HepG2 (cell line): ENCODE results near the gene SUPT6H. TPM values are rescaled to one million over a fixed set of nuclear protein-coding genes. Genes with fewer than 3 reads are reported as not detected.

Experiments
- ATAC-seq: fragments of 200-7000 bp; cut with Tn5 transposase; 3 replicates; pipeline ENCODE4 v1.9.1; 2020; ENCODE audit warnings: mild to moderate bottlenecking, moderate library complexity
- BruUV-seq: library from RNA; stranded (reverse); fragments of 400-500 nt; replicated peaks from 2 replicates; lab custom pipeline; 2021; lab: Mats Ljungman, UMichigan
- CTCF ChIA-PET: fragments of 300-600 bp; formaldehyde crosslinking; extraction: SDS; loops from one replicate; lab custom pipeline; 2021; ENCODE audit warnings: low total read pairs, inconsistent platforms, low intra/inter-chr PET ratio; lab: Yijun Ruan, JAX
- POLR2A ChIA-PET: fragments of 350-600 bp; sonication (Branson Sonifier 250); formaldehyde crosslinking; loops from one replicate; lab custom pipeline; 2020; ENCODE audit warnings: antibody characterized with exemption, inconsistent platforms; lab: Yijun Ruan, JAX
- DNase-seq: peaks from one replicate; pipeline ENCODE4 v3.0.0-alpha.2; 2015; ENCODE audit warnings: low spot score
- FAIRE-seq: peaks from 3 replicates; lab custom pipeline; 2011; peaks lifted over from hg19 to GRCh38; lab: Jason Lieb, UNC
- H2AFZ ChIP-seq: one replicate; pipeline ENCODE4 v1.6.1; 2011; ENCODE audit warnings: low read length, inconsistent platforms
- H3K27ac ChIP-seq: fragments of 300-600 bp; 3 replicates; pipeline ENCODE4 v1.8.0; 2011; ENCODE audit warnings: mixed run types, mild to moderate bottlenecking, mixed read lengths, low read length, inconsistent platforms; ENCODE audit not compliant: insufficient read depth; ENCODE audit errors: extremely low read length
- H3K27me3 ChIP-seq, 2 experiments: fragments of 200-600 bp in 1 of 2; 2 replicates in 1 of 2; 3 replicates in 1 of 2; pipeline versions ENCODE4 v1.6.0 to v1.8.0; 2011; ENCODE audit warnings: low read length in 2 of 2, mild to moderate bottlenecking in 2 of 2, moderate library complexity in 2 of 2, inconsistent platforms in 1 of 2; ENCODE audit not compliant: insufficient read depth in 2 of 2, control insufficient read depth in 1 of 2
- H3K36me3 ChIP-seq, 2 experiments: fragments of 200-600 bp in 1 of 2; replicated peaks in 1 of 2; 2 replicates in 1 of 2; 3 replicates in 1 of 2; pipeline versions ENCODE4 v1.5.1 to v1.8.0; 2011; ENCODE audit warnings: low read length in 2 of 2, inconsistent platforms in 1 of 2; ENCODE audit not compliant: insufficient read depth in 2 of 2, control insufficient read depth in 1 of 2
- H3K4me1 ChIP-seq: 2 replicates; pipeline ENCODE4 v1.5.1; 2012; ENCODE audit warnings: low read length, inconsistent platforms; ENCODE audit not compliant: insufficient read depth
- H3K4me2 ChIP-seq: 2 replicates; pipeline ENCODE4 v1.6.0; 2011; ENCODE audit warnings: low read depth, low read length, inconsistent platforms
- H3K4me3 ChIP-seq, 3 experiments: fragments of 200-600 bp in 1 of 3; sonication (generic), shearing (Covaris generic) in 1 of 3; replicated peaks in 1 of 3; 2 replicates each; pipeline ENCODE4 v1.5.1; 2011 to 2016; ENCODE audit warnings: low read length in 3 of 3, inconsistent platforms in 2 of 3, low read depth in 2 of 3, mild to moderate bottlenecking in 2 of 3, control low read depth in 1 of 3, mixed read lengths in 1 of 3; ENCODE audit not compliant: insufficient read depth in 1 of 3
- H3K79me2 ChIP-seq: one replicate; pipeline ENCODE4 v1.6.1; 2011; ENCODE audit warnings: low read length, inconsistent platforms; ENCODE audit not compliant: insufficient read depth
- H3K9ac ChIP-seq: 2 replicates; pipeline ENCODE4 v1.6.0; 2011; ENCODE audit warnings: mild to moderate bottlenecking, low read depth, low read length, inconsistent platforms; ENCODE audit not compliant: insufficient read depth
- H3K9me3 ChIP-seq: 2 replicates; pipeline ENCODE4 v1.5.1; 2012; ENCODE audit warnings: mild to moderate bottlenecking, low read length
- H4K20me1 ChIP-seq: 2 replicates; pipeline ENCODE4 v1.6.0; 2011; ENCODE audit warnings: inconsistent platforms, mild to moderate bottlenecking, low read length, moderate library complexity; ENCODE audit not compliant: insufficient read depth
- ADNP ChIP-seq: sonication (generic); formaldehyde crosslinking; IDR thresholded peaks from 2 replicates; pipeline ENCODE4 v1.4.0; 2020; ENCODE audit warnings: missing genetic modification reagents
- BCL3 ChIP-seq: sonication (generic); formaldehyde crosslinking; IDR thresholded peaks from 2 replicates; pipeline ENCODE4 v1.5.1; 2020; ENCODE audit warnings: mild to moderate bottlenecking, missing genetic modification reagents, moderate library complexity
- HMG20B ChIP-seq: conservative IDR thresholded peaks from 2 replicates; pipeline ENCODE4 v1.6.1; 2016; ENCODE audit warnings: missing genetic modification reagents, missing compliant biosample characterization
- NAIF1 ChIP-seq: sonication (generic); formaldehyde crosslinking; IDR thresholded peaks from 2 replicates; pipeline ENCODE4 v1.5.0; 2020; ENCODE audit warnings: mild to moderate bottlenecking, missing genetic modification reagents, borderline replicate concordance
- PHF5A ChIP-seq: IDR thresholded peaks from one replicate; pipeline ENCODE4 v1.6.1; 2018; ENCODE audit warnings: low read depth, missing genetic modification reagents; ENCODE audit not compliant: unreplicated experiment
- REPIN1 ChIP-seq: sonication (generic); formaldehyde crosslinking; IDR thresholded peaks from 2 replicates; pipeline ENCODE4 v1.8.0; 2022; ENCODE audit warnings: missing genetic modification reagents, low read depth, mild to moderate bottlenecking, borderline replicate concordance
- SRSF9 ChIP-seq: fragments of 200-400 bp; formaldehyde crosslinking; IDR thresholded peaks from 2 replicates; pipeline ENCODE4 v1.6.1; 2018; ENCODE audit warnings: borderline replicate concordance, mild to moderate bottlenecking, low read depth, low read length; ENCODE audit not compliant: insufficient read depth, poor library complexity, severe bottlenecking
- ZFYVE20 ChIP-seq: sonication (generic); formaldehyde crosslinking; IDR thresholded peaks from 2 replicates; pipeline ENCODE4 v1.8.0; 2023; ENCODE audit warnings: low read depth, mild to moderate bottlenecking, moderate library complexity, missing genetic modification reagents, borderline replicate concordance
- ZNF101 ChIP-seq: sonication (generic); formaldehyde crosslinking; IDR thresholded peaks from 2 replicates; pipeline ENCODE4 v1.4.0; 2020; ENCODE audit warnings: mild to moderate bottlenecking, low read depth, missing genetic modification reagents, borderline replicate concordance
- ZNF598 ChIP-seq: sonication (generic); formaldehyde crosslinking; IDR thresholded peaks from 2 replicates; pipeline ENCODE4 v1.5.1; 2020; ENCODE audit warnings: mild to moderate bottlenecking, missing genetic modification reagents, borderline replicate concordance
- ZSCAN21 ChIP-seq: sonication (generic); formaldehyde crosslinking; IDR thresholded peaks from 2 replicates; pipeline ENCODE4 v1.8.0; 2022; ENCODE audit warnings: mild to moderate bottlenecking, missing genetic modification reagents, moderate library complexity, borderline replicate concordance
- WGBS: methylation state at CpG from one replicate; pipeline ENCODE4 v1.1.6; 2017; ENCODE audit warnings: low lambda C conversion rate; 5-methylcytosine and 5-hydroxymethylcytosine counted together
- in situ Hi-C: cut with HindIII; loops from 2 replicates; pipeline ENCODE4 v1.10.0; 2017; ENCODE audit warnings: low pct_unique_long_range_greater_than_20kb; ENCODE audit not compliant: extremely low pct_ligation_motif_present
- intact Hi-C: fragments of 100-400 bp; cut with micrococcal nuclease; formaldehyde crosslinking; loops from one replicate; pipeline ENCODE4 v1.10.0; 2022; ENCODE audit not compliant: unreplicated experiment
- polyA plus RNA-seq, 8 experiments: library from polyadenylated mRNA; depleted of rRNA in 3 of 8; stranded (reverse) in 7 of 8; unstranded in 1 of 8; fragments of >200 nt; fragmentation: Illumina TruSeq in 4 of 8; extraction: Trizol in 4 of 8; gene quantifications; 2 replicates each; pipeline versions ENCODE4 v1.2.1 to v1.2.3, GENCODE V29; 2011 to 2016; ENCODE audit warnings: low read depth in 4 of 8, missing spikeins in 1 of 8, mixed read lengths in 1 of 8; ENCODE audit not compliant: insufficient read depth in 1 of 8
- total RNA-seq, 5 experiments: library from RNA; depleted of rRNA; stranded (reverse); fragments of >200 nt; fragmentation: Illumina TruSeq; extraction: Trizol; gene quantifications; 2 replicates each; pipeline ENCODE4 v1.2.3, GENCODE V29; 2016; ENCODE audit warnings: low read depth in 1 of 5
- TF ChIP-seq, protein P1 (sequence below): sonication (generic); formaldehyde crosslinking; IDR thresholded peaks from 2 replicates; pipeline ENCODE4 v1.9.0; 2021; ENCODE audit warnings: missing genetic modification reagents, borderline replicate concordance

The SUPT6H gene
- total and polyA plus RNA-seq, 2 of the 13 experiments (the other 11 are each of a cell fraction or from before 2014, with no cell fraction given): 32.7 to 39.9 TPM

DNA sequence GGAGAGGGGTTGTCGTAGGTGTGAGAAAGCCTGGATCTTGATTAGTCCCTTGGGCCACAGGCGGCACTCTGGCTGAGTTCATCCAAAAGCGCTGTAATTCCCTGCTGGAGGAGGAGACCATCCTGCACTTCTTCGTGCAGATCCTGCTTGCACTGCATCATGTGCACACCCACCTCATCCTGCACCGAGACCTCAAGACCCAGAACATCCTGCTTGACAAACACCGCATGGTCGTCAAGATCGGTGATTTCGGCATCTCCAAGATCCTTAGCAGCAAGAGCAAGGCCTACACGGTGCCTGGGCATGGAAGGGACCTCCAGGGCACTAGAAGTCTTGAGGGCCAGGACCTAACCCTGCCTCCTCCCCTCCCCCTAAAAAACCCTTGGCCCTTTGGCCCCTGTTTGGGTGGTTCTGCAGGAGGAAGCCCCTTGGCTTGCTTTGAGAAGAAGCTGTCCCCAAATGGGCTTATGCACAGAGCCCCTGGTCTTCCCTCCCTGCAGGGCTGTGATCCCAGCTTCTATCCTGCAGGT, 72.8 kb downstream of the SUPT6H start:
- in situ Hi-C loops (loop anchor here (25.0 kb wide), 1 partner anchor 378 kb away; no protein-coding TSS in a partner anchor), intact Hi-C loops (no loop called here)
- Histone ChIP-seq H3K27ac (no peak overlapping the region), H3K79me2 (no peaks in the 10 kb centered on the region), H2AFZ (no peak overlapping the region), H3K36me3 (peaks cover 0 to 11% of the 10 kb centered on the region in 2 experiments; a peak in 2 of 5 replicates), H3K4me2 (no peak overlapping the region), H3K4me3 (no peak overlapping the region), H3K9ac (no peak overlapping the region), H3K4me1 (peaks cover 2% of the 10 kb centered on the region), H4K20me1 (no peaks in the 10 kb centered on the region), H3K9me3 (no peaks in the 10 kb centered on the region), H3K27me3 (no peaks in the 10 kb centered on the region)
- CTCF ChIA-PET: no interaction called here
- FAIRE-seq (no peak), DNase-seq (no peak), ATAC-seq (no peak; the same call in 2 of the 3 replicates)
- WGBS: 88% methylated on average over 9 of the region's 10 CpGs
- TF ChIP-seq ZFYVE20 (CRISPR knock-in tag) (no peak), HMG20B (no peak), ADNP (CRISPR knock-in tag) (no peak), PHF5A (CRISPR knock-in tag) (no peak), ZNF101 (CRISPR knock-in tag) (no peak), BCL3 (no peak), ZNF598 (CRISPR knock-in tag) (no peak), SRSF9 (no peak), NAIF1 (CRISPR knock-in tag) (no peak), ZSCAN21 (no peak), REPIN1 (CRISPR knock-in tag) (no peak)
- TF ChIP-seq, protein P1, sequence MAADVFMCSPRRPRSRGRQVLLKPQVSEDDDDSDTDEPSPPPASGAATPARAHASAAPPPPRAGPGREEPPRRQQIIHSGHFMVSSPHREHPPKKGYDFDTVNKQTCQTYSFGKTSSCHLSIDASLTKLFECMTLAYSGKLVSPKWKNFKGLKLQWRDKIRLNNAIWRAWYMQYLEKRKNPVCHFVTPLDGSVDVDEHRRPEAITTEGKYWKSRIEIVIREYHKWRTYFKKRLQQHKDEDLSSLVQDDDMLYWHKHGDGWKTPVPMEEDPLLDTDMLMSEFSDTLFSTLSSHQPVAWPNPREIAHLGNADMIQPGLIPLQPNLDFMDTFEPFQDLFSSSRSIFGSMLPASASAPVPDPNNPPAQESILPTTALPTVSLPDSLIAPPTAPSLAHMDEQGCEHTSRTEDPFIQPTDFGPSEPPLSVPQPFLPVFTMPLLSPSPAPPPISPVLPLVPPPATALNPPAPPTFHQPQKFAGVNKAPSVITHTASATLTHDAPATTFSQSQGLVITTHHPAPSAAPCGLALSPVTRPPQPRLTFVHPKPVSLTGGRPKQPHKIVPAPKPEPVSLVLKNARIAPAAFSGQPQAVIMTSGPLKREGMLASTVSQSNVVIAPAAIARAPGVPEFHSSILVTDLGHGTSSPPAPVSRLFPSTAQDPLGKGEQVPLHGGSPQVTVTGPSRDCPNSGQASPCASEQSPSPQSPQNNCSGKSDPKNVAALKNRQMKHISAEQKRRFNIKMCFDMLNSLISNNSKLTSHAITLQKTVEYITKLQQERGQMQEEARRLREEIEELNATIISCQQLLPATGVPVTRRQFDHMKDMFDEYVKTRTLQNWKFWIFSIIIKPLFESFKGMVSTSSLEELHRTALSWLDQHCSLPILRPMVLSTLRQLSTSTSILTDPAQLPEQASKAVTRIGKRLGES (CRISPR knock-in tag): no peak
- no TSS peak for BruUV-seq
- POLR2A ChIA-PET: interaction anchor here (0.6 to 1.5 kb wide), 2 partner anchors 8 to 15 kb away, joined by 4 to 5 read pairs; partner anchors contain the start of gene RPL23A
